GM19324 (cell line): ENCODE measurements around the gene PIK3C3.
"Not testable (repeated sequence)": the region's sequence is repeated elsewhere in the genome, so short reads cannot be mapped to it uniquely, and the experiment has no call there.

Experiments used
- ATAC-seq: cut with Tn5 transposase; IDR thresholded peaks from one replicate; pipeline ENCODE4 v1.9.1; 2021; ENCODE audit warnings: mild to moderate bottlenecking, moderate library complexity; ENCODE audit not compliant: unreplicated experiment, low FRiP score

PIK3C3 gene

GRCh38 chr18:42018831-42019230, 63.8 kb downstream of the PIK3C3 start:
- no peak for ATAC-seq

DNA sequence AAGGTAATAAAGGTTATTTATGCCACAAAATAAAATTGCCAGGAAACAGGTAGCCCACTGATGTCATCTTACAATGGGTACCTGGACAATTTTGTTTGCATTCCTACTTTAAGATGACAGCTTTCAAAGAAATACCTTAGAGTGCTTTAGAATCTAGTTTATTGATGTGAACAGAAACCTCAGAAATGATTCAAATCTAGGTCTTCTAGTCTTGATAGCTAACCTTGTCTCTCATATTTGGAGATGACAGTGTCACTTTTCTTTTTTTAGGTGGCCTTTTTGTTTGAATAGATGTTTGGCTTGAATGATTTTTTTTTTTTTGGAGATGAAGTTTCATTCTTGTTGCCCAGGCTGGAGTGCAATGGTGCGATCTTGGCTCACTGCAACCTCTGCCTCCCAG, 69.1 kb downstream of the PIK3C3 start:
- ATAC-seq = no peak

GRCh38 chr18:42025491-42025890, 70.5 kb downstream of the PIK3C3 start:
- peak; percentile 19 for ATAC-seq

DNA sequence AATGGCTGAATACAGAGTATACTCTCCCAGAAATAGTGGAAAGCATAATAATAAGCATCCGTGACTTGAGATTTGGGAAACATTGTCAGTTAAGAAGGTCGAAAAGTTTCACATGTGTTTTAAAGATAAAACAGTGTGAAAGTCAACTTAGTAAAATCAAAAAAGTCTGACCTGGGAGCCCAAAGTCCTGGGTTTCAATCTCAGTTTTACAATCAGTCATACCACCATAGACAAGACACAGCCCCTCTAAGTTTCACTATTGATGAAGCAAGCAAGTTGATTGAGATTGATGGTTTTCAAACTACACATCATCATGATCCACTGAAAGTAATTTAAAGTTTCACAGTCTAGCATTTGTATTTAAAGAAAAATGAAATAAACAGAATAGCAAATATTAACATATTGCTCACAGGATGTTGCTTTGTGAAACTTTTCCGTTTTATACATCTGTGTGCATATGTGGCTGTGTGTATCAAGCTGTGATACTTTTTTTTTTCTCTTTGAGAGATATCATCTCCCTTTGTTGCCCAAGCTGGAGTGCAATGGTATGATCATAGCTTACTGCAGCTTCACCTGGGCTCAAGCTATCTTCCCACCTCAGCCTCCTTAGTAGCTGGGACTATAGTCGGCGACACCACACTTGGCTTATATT, 71.1 kb downstream of the PIK3C3 start:
- peak; percentile 89 for ATAC-seq

- ATAC-seq = no peak
Observed at GRCh38 chr18:42028247-42028832, 73.3 kb downstream of the PIK3C3 start.

GRCh38 chr18:42029092-42029491, 74.1 kb downstream of the PIK3C3 start:
- no peak for ATAC-seq

- ATAC-seq = no peak
Observed at GRCh38 chr18:42030586-42031182, 75.7 kb downstream of the PIK3C3 start.

DNA sequence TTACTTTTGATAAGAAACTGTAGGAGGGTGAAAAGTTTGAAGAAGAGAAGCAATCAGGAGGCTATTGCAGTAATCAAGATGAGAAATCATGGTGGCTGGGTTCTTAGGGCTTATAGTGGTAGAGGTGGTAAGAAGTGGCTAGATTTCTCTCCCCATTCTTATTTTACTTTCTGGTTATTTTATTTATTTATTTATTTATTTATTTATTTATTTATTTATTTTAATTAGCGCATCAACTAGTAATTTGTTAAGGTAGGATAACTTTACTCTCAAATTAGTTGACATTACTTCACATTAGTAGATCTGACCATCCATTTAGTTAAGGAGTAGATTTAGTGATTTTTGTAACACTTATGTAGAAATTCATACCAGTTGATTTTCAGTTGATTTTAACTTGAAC, 77.4 kb downstream of the PIK3C3 start:
- ATAC-seq = no peak

- ATAC-seq = no peak
Observed at GRCh38 chr18:42033137-42033810, 78.2 kb downstream of the PIK3C3 start.

DNA sequence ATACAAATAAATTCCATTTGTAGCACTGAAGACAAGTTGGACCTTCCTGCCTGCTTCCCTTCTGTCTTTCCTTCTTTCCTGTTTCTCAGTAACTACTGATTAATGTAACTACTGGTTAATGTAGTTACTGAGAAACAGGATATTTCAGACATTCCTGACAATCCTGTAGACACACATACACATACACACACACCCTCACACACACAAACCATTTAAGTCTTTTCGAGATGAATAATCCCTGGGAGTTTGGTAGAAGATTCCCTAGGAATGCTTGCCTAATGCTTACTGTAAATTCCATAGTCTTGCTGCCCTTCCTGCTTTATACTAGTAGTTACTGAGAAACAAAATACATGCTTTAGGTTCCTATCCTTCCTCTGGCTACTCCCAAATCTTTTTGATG, 83.9 kb downstream of the PIK3C3 start:
- ATAC-seq = no peak

- ATAC-seq = no peak
Observed at GRCh38 chr18:42039396-42039795, 84.4 kb downstream of the PIK3C3 start.

- no peak for ATAC-seq
Observed at GRCh38 chr18:42041793-42042192, 86.8 kb downstream of the PIK3C3 start.

DNA sequence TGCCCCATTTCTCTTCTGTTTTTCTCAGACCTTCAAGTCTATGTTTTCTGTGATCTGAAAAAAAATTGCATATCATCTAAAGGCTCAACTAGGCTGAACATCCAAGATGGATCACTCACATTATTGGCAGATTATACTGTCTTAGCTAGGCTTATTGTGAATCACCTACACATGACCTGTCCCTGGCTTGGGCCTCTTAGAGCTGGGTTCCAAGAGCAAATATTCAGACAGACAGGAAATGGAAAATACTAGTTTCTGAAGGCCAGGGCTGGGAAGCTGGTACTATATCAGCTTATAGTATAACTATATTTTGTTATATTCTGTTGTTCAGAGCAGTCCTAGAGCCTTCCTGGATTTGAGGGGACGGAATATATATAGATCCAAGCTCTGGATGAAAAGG, 90.3 kb downstream of the PIK3C3 start:
- no peak for ATAC-seq

GRCh38 chr18:42047721-42048120, 92.7 kb downstream of the PIK3C3 start:
- no peak for ATAC-seq

- no peak for ATAC-seq
Observed at GRCh38 chr18:42048158-42048557, 93.1 kb downstream of the PIK3C3 start.

DNA sequence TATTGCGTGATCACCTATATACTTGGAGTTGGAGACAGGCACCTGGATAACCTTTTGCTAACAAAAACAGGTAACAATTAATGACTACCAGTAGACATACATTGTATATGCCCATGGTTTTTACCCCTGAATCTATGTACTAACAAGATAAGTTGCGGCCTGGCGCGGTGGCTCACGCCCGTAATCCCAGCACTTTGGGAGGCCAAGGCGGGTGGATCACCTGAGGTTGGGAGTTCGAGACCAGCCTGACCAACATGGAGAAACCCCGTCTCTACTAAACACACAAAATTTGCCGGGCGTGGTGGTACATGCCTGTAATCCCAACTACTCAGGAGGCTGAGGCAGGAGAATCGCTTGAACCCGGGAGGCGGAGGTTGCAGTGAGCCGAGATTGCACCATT, 94.5 kb downstream of the PIK3C3 start:
- not testable (repeated sequence) for ATAC-seq

- no peak for ATAC-seq
Observed at GRCh38 chr18:42051411-42051810, 96.4 kb downstream of the PIK3C3 start.

GRCh38 chr18:42052122-42052708, 97.2 kb downstream of the PIK3C3 start:
- no peak for ATAC-seq

DNA sequence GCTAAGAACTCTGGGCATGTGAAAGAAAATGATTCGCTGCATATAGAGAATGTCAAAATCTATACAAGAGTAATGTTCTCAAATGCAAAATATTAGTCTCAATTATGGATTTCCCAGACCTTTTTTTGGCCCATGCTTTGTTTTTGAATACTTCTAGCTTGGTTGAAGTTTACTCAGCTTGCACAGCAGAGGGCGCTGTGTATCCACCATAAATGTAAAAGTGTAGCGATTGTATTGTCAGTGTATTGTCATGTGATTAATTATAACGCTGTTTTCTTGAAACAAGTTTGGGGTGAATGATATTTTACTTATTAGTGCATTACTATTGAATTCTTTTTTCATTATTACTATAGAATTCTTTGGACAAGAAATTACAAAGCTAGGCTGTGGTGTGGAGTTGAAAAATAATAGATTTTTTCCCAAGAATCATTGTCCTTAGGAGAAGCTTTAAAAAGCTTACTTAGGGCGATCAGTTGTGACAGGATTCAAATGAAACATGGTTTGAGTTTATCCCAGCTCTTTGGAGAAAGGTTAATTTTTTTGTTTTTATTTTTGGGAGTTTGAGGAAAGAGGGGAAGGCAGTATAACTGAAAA, 98.3 kb downstream of the PIK3C3 start:
- peak; percentile 71 for ATAC-seq

DNA sequence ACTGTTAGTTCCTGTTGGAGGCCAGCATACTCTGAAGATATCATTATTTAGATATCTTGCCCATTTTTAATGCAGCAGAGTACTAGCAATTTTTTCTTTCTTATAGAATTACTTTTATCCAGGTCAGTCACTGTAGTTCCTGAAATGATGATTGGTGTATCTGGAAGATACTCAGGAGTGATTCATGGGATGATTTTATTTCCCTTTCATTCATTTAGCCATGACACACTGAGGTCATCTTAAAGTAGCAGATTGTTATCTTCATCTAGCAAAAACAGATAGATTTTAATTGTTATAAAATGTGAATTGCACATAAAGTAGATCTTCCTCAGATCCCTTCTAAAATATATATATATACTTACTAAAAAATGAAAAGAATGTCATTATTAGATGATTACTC, 109.1 kb downstream of the PIK3C3 start:
- ATAC-seq = no peak

DNA sequence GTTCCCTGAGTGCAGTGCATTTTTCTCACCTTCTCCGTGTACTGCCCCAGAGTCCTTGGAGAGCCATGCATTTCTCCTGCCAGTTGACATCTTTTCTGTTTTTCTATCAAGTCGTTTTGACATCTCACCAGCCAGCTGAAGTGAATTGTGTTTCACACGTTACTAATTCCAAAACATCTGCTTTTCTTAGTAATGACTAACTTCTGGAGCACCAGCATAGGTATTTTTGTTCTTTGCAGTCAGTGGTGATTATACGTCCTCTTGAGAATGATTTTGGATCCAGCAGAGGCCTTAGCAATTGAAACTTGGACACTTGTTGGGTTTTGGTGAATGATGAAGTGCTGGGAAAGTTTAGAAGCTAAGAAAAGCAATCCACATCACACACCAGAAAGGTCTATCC, 112.5 kb downstream of the PIK3C3 start:
- no peak for ATAC-seq
